Stimulated activated CD8-positive, alpha-beta memory T cell treated with anti-CD3 and anti-CD28 coated beads, Interleukin-4, amount 100 ng/mL, for 4 hours (primary cell): Measurements from ENCODE around the gene PXMP2.

Experiments
- DNase-seq, 2 donors: peaks; one replicate each; pipeline ENCODE4 v3.0.0-alpha.2; 2020; ENCODE audit warnings: low read depth in 2 of 2, low spot score in 1 of 2

The PXMP2 gene

DNA sequence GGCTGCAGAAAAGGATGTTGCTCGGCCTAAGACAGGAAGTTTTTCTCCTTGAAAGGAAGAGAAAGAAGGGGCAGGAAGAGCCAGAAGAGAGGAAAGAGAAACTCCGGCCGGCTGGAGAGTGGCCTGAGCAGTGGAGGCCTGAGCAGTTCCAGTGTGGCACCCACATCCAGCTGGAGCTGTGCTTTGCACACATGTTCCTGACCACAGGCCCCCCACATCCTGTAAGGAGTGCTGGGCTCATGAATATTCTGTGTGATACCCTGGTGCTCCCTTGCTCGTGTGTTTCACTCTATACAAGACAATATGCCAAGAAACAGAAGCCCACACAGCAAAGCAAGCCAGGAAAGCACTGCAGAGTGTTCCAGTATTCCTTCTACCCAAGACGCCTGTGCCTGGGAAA is 27.3 kb upstream of the PXMP2 start:
- no peak for DNase-seq

- DNase-seq = no peak
Observed at GRCh38 chr12:132660996-132661395, 26.4 kb upstream of the PXMP2 start.

GRCh38 chr12:132661972-132662371 is 25.4 kb upstream of the PXMP2 start:
- DNase-seq = no peak

GRCh38 chr12:132662901-132663755 is 24.3 kb upstream of the PXMP2 start:
- no peak for DNase-seq

DNA sequence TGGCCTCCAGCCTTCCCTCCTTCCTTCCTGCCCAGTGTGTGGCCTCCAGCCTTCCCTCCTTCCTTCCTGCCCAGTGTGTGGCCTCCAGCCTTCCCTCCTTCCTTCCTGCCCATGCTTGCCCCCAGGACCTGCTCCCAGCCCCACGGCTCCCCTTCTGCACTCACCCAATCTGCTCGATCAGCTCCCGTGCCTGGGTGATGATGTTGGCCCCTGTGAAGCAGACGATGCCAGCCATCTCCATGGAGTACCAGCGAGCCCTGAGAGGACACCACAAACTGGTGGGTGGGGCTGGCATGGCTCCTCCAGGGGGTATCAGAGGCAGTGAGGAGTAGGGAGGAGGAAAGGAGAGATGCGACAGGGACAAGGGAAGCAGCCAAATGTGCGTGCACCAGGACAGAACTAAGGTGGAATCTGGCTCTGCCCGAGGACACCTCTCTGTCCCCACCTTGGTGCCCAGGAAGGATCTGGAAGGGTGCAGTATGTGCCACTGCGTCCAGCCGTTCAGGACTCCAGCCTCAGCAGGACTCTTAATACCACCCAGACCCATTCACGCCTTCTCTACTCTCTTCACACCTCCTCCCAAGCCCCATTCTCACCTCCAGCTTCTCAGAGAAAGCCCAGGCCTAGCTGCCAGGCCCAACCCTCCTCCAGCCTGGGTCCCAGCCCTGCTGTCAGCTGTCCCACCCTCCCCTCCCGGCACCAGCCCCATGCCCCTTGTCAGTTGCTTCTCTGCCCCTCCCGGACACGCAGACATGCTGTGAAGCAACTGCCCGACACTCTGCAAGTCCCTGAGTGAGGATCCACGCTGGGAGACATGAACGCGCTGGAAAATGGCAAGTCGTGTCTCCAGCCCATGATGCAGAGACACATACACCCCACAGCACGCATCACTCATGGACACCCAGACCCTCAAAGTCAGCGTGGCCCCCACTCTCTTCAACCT is 22.9 kb upstream of the PXMP2 start:
- DNase-seq = no peak

GRCh38 chr12:132665149-132665491 is 22.3 kb upstream of the PXMP2 start:
- DNase-seq = no peak

DNA sequence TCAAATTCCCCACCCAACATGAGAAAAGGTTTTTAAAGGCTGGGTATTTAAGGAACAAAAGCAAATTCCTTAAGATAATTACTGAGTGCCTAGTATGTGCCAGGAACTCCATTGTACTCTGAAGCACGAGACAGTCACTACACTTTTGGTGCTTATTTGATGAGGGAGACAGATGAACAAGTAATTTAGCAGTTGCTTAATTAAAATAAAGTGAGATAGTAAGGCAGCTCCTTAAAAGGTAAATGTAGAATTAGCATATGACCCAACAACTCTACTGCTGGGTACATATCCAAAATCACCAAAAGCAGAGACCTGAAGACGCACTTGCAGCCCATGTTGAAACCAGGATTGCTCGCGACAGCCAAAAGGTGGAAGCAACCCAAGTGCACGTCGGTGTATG is 21.6 kb upstream of the PXMP2 start:
- no peak for DNase-seq

- DNase-seq = no peak
Observed at GRCh38 chr12:132668191-132669088, 18.9 kb upstream of the PXMP2 start.

DNA sequence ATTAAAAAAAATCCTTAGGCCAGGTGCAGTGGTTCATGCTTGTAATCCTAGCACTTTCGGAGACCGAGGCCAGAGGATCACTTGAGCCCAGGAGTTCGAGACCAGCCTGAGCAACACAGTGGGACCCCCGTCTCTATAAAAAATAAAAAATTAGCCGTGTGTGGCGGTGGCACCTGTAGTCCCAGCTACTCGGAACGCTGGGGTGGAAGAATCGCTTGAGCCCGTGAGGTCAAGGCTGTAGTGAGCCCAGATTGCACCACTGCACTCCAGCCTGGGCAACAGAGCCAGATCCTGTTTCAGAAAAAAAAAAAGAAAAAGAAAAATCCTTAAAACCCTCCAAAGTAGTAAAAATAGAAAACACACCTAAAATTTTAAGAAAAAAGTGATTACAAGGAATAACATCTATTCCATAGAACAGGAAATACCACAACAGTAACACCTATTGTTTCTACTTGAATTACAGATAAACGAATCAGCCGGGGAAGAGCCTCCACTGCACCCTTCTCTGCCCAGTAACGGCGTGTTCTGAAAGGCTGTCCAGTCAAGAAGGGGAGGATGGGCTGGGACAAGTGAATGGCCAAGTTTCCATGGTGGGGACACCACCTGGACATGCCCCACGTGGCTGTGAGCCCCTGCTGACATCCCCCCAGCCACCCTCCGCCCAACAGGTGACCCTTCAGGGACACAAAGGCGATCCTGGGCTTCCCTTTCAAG is 18.1 kb upstream of the PXMP2 start:
- no peak for DNase-seq

GRCh38 chr12:132672116-132672515 is 15.3 kb upstream of the PXMP2 start:
- DNase-seq = no peak

- no peak for DNase-seq
Observed at GRCh38 chr12:132672678-132673077, 14.7 kb upstream of the PXMP2 start.

- no peak for DNase-seq
Observed at GRCh38 chr12:132673288-132674179, 13.9 kb upstream of the PXMP2 start.

DNA sequence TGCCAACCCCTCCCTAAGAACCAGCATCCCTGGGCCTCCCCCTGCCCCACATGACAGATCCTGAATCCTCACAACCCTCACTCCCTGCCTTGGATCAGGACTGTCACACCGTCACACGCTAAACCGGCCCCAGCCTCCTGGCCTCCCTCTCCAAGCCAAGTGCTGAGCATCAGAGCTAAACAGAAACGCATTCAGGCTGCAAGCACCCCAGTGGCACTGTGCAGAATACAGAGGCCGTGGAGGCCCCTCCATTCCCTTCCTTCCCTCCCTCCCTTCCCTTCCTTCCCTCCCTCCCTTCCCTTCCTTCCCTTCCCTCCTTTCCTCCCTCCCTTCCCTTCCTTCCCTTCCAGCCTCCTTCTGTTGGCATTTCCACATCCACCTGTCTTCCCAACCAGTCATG is 12.8 kb upstream of the PXMP2 start:
- no peak for DNase-seq

- no peak for DNase-seq
Observed at GRCh38 chr12:132675757-132676432, 11.5 kb upstream of the PXMP2 start.

- no peak for DNase-seq
Observed at GRCh38 chr12:132677492-132677891, 9.9 kb upstream of the PXMP2 start.

- no peak for DNase-seq
Observed at GRCh38 chr12:132685400-132685799, 2.0 kb upstream of the PXMP2 start.

DNA sequence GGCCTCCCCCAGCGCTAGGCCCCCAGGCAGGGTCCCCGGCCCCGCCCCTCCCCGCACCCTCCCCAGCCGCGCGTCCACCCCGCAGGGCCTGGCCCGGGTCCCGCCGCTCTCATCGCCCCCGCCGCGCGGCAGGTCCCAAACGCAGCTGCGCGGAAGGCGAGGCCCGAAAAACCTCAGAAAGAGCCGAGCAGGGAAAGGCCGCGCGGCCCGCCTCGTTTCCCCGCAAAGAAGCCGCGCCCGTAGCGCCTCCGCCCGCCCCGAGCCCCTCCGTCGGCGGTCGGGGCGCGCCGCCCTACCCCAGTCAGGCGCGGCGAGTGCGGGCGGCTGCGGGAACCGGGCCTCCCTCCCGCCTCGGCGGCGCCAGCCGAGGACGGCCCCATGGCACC is 569 bp upstream of the PXMP2 start:
- DNase-seq = no peak

- no peak for DNase-seq
Observed at GRCh38 chr12:132689227-132689626, 1.8 kb downstream of the PXMP2 start.

GRCh38 chr12:132690112-132690511 is 2.7 kb downstream of the PXMP2 start:
- no peak for DNase-seq
